ENCODE results near the gene CNTN5. TPM values are rescaled to one million over a fixed set of nuclear protein-coding genes. Genes with fewer than 3 reads are reported as not detected.
"Not testable (repeated sequence)": the region's sequence is repeated elsewhere in the genome, so short reads cannot be mapped to it uniquely, and the experiment has no call there.

CNTN5 gene
- total RNA-seq, 1 experiment from 2014 or later: 1.6 TPM

DNA sequence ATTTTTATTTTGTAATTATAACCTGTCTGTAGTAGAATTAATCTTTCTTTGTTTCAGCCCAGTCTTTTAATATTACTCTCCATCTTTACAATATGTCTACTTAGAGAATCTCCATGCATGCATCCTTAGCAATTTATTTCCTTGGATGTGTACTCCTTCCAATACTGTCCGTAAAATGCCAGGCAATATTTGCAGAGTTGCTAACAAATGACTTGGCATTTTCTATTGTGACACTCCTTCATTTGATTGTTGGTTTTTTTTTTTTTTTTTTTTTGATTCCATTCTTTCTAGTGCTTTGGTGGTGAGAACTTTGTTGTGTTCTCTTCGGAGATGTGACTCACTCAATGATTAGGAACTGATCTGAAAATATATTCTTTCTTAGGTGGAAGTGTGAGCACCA is 220.3 kb downstream of the CNTN5 start:
- DNase-seq (ENCODE audit: low read depth): no peak
- in situ Hi-C loops (cut with HindIII; ENCODE audit: low pct_unique_long_range_greater_than_20kb, low sequenced_read_pairs): no loop called here

DNA sequence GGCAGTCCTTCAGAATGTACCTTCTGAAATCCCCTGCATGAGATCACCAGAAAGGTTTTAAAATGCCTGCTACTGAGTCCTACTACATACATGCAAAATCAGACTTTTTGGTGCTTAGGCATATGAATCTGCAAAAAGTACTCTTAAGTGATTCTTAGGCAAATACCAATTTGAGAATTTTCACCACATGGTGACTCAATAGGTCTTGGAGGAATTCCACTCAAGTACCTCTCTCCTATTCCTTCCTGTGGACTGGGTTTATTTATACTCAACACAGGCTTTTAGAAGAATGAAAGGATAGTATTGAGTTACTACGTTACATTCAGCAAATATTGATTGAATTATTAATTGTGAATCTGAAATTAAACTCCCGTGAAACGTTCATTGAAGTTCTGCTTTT is 223.9 kb downstream of the CNTN5 start:
- DNase-seq (ENCODE audit: low read depth): no peak
- in situ Hi-C loops (cut with HindIII; ENCODE audit: low pct_unique_long_range_greater_than_20kb, low sequenced_read_pairs): no loop called here

DNA sequence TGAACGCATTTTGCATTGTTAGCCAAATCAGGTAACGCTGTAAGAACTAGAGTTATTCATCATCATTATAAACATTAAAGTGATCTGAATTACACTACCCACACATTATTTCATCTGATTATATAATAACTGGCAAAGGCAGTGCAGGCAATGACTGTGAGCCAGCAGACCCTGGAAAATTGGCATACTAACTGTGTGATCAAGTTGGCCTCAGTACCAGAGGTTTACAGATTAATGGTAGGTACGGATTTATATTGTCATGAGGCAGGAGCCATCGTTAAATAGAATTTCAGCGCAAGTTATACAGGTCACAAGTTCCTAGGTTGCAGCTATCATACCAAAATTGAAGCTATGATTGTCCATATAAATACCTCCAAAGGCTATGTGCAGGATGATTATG is 225.4 kb downstream of the CNTN5 start:
- no peak for DNase-seq (ENCODE audit: low read depth)
- in situ Hi-C loops (cut with HindIII; ENCODE audit: low pct_unique_long_range_greater_than_20kb, low sequenced_read_pairs): no loop called here

DNA sequence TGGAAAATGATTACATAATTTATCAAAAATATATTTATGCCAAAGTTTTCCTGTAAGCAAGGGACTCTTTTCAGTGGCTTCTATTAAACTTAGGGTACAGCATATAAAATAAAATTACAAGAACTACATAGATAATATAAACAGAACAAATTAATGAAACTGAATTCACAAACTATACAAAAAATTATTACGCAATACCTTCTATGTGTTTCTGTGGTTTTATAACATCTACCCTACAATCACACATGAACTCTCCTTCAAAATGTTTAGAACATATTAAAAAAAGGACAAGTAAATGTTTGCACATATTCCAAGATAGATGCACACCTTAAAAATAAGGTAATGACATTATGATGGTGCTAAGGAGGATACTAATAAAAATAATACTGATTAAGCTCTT is 235.9 kb downstream of the CNTN5 start:
- DNase-seq (ENCODE audit: low read depth): no peak
- in situ Hi-C loops (cut with HindIII; ENCODE audit: low pct_unique_long_range_greater_than_20kb, low sequenced_read_pairs): no loop called here

DNA sequence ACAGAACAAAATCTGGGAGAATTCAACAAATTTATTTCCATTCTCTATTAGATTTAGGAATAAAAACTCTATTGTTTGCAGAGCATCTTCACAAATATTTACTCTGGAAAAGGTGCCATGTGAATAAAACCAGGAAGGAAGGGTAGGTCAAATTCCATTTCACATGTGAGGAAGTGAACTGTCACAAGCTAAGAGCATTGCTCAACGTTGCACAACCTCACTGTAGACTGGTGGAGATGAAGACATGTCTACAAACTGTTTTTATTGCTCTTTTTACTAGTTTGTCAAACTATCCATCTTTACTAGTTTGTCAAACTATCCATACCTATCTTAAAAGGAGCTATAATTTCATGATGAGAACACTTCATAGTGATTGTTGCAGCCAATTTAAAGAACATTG is 236.4 kb downstream of the CNTN5 start:
- DNase-seq (ENCODE audit: low read depth): no peak
- in situ Hi-C loops (cut with HindIII; ENCODE audit: low pct_unique_long_range_greater_than_20kb, low sequenced_read_pairs): no loop called here

DNA sequence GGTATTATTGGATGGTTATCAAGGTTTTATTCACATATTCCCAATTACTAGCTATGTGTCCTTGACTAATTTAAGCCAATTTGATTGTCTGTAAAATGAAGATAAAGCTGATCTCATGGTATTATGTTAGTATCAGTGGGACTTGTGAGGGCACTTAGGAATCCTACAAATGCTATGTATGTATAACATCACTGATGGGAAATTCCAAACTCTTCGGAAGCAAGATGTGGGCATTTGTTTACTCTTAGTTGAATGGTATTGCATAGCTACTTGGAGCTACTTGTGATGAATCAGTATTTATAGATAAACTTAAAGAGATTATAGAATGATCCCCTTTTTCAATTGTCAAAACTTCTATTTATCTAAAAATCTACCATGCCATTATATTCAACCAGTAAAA is 239.9 kb downstream of the CNTN5 start:
- no peak for DNase-seq (ENCODE audit: low read depth)
- in situ Hi-C loops (cut with HindIII; ENCODE audit: low pct_unique_long_range_greater_than_20kb, low sequenced_read_pairs): no loop called here

DNA sequence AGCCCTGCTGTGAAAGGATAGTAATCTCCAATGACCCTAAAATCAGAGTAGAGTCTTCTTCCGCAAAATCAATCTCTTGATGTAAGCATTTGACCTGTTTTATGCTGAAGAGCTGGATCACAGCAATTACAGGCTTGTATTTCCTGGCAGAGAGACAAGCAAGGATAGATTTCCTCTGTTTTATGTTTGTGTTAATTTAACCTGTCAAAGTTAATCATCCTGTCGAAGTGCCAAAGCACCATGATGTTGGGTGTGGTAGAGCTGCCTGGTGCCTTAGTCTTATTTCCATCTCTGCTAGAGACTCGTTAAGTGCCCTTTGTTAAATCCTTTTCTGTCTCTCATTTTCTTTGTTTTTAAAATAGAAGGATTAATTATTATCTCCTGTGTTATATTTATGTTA is 248.1 kb downstream of the CNTN5 start:
- in situ Hi-C loops (cut with HindIII; ENCODE audit: low pct_unique_long_range_greater_than_20kb, low sequenced_read_pairs): no loop called here
- peak; percentile 18 for DNase-seq (ENCODE audit: low read depth)

DNA sequence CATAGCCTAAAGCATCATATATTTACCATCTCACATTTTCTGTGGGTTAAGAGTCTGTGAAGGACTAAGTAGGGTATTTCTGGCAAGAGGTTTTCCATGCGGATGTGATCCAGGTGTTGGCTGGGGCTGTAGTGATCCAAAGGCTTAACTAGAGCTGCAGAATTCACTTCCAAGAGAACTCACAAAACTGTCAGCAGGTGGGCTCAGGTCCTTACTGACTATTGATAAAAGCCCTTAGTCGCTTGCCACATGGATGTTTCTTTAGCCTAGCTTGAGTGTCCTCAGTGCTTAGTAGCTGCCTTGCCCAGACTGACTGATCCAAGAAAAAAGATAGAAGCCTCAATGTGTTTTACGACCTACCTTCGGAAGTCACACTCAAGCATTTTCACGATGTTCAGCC is 250.8 kb downstream of the CNTN5 start:
- no peak for DNase-seq (ENCODE audit: low read depth)
- in situ Hi-C loops (cut with HindIII; ENCODE audit: low pct_unique_long_range_greater_than_20kb, low sequenced_read_pairs): no loop called here

DNA sequence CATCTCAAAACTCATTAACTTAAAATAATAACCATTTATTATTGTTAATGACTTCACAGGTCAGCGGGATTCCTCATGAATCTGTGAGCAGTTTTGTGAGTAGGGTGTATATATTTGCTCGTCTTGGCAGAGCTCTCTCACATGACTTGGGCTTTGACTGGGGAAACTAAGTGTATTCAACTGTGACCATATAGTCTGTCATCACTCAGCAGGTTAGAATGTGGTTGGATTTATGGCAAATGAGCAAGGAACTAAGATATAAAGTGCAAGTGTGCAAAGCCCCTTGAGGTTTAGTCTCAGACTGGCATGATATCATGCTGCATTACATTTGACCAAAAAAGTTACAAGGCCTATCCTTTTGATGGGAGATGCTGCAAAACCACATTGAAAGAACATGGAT is 254.8 kb downstream of the CNTN5 start:
- in situ Hi-C loops (cut with HindIII; ENCODE audit: low pct_unique_long_range_greater_than_20kb, low sequenced_read_pairs): no loop called here
- DNase-seq (ENCODE audit: low read depth): peak; percentile 76

DNA sequence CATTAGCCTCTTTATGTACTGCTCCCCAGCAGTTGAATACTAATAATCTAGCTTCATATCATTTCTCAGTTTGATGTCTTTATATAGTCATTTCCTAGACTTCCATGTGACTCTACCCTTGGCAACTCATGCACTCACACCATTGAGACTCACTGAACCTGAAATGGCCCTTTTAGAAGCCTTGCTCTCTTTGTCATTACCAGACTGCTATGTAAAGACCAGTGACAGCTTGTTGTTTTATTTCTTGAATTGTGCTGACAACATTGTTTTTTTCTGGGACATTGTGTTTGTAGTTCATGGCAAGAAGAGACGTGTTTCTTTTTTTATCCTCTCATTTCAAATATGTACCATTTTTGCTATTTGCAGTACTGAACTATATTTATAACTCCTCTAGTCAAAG is 256.5 kb downstream of the CNTN5 start:
- in situ Hi-C loops (cut with HindIII; ENCODE audit: low pct_unique_long_range_greater_than_20kb, low sequenced_read_pairs): no loop called here
- DNase-seq (ENCODE audit: low read depth): peak; percentile 60

DNA sequence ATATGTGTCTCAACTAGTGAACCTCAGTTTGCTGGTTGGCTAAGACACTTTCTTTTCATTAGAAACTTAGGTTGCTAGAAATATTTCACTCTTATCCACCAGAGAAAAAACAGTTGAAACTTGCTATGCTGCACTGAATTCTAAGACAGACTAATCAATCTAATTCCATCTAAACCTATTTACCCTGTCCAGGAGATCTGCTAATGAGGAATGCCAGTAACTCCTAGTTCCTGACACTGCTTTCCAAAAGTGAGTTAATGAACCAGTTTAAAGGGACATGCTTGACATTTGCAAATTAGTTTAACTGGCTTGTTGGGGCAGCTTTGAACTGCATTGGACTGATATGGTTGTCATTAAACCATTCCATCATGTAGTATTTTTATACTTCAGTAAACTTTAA is 258.5 kb downstream of the CNTN5 start:
- in situ Hi-C loops (cut with HindIII; ENCODE audit: low pct_unique_long_range_greater_than_20kb, low sequenced_read_pairs): no loop called here
- no peak for DNase-seq (ENCODE audit: low read depth)

DNA sequence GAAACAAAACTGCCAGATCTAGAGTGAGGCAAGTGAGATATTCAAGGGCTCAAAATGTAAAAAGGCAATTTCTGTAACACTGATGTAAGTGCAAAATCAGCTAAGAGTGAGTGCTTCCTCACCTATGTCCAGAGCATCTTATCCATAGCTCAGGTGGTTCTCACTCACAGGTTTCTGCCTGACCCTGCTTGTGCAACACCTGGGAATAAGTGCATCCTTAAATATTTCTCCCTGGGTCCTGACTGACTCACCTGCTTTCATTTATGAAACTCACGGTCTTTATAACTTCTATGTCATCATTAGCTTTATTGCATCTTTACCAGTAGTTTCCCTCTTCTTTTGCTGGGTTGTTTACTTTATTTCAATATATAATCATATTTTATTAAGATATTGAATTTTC is 260.6 kb downstream of the CNTN5 start:
- in situ Hi-C loops (cut with HindIII; ENCODE audit: low pct_unique_long_range_greater_than_20kb, low sequenced_read_pairs): no loop called here
- no peak for DNase-seq (ENCODE audit: low read depth)

DNA sequence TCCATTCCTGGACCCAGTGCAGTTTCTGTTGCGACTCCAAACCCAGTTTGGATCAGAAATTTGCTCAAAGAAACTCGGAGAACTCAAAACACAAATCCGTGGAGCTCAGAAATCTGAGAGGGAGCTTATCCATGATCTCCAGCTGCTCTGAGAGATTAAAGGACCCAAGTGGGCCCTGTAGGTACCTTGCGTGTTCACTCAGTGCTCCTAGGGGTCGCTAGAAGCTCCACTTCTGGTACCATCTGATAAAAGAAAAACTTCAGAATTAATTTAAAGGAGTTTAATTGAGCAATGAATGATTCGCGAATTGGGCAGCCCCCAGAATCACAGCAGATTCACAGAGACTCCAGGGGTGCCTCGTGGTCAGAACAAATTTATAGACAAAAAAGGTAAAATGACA is 277.2 kb downstream of the CNTN5 start:
- DNase-seq (ENCODE audit: low read depth); in situ Hi-C loops (cut with HindIII; ENCODE audit: low pct_unique_long_range_greater_than_20kb, low sequenced_read_pairs): not testable (repeated sequence)

DNA sequence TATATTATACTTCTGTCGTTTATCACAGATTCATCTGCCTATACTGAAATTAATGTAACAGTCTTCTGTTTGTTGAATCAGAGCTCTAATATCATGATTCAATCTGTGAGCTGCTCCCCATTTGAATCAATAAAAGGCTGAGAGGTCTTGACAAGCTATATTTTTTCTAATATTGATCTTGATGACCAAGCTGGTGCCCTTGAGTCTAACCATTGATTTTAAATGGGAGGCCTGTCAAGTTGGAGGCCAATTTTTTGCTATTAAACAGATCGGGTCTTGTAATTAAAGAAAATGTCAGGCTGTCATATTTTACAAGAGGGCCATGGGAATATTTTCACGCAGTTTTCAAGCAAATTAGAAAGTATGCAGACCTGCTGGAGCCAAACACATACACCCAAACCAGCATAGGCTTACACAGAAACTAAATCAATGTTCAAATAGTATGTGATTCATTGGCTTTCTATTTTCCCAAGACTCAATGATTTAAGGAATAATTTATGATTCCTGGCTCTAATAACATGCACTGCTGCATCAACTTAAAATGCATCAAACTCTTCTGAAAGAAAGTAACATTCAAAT is 286.9 kb downstream of the CNTN5 start:
- in situ Hi-C loops (cut with HindIII; ENCODE audit: low pct_unique_long_range_greater_than_20kb, low sequenced_read_pairs): no loop called here

DNA sequence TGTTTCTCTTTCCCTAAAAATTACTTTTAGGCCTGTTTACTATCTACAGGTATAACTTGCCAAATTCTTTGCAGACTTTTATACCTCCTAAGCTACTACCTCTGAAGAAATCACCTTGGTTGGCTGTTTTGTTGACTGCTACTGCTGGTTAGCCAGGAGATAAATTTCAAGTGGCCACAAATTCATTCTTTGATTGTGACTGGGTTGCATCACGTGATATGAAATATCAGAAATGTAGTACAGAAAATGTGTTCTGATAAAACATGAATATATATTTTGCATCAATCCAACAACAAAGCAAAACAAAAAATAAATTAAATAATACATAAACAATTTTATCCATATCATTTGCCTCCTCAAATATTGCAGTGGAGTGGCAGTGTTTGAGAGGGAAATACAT is 291.1 kb downstream of the CNTN5 start:
- in situ Hi-C loops (cut with HindIII; ENCODE audit: low pct_unique_long_range_greater_than_20kb, low sequenced_read_pairs): no loop called here
- no peak for DNase-seq (ENCODE audit: low read depth)

More for the DNA sequence above, 286.9 kb downstream of the CNTN5 start:
- no peak for DNase-seq (ENCODE audit: low read depth)

DNA sequence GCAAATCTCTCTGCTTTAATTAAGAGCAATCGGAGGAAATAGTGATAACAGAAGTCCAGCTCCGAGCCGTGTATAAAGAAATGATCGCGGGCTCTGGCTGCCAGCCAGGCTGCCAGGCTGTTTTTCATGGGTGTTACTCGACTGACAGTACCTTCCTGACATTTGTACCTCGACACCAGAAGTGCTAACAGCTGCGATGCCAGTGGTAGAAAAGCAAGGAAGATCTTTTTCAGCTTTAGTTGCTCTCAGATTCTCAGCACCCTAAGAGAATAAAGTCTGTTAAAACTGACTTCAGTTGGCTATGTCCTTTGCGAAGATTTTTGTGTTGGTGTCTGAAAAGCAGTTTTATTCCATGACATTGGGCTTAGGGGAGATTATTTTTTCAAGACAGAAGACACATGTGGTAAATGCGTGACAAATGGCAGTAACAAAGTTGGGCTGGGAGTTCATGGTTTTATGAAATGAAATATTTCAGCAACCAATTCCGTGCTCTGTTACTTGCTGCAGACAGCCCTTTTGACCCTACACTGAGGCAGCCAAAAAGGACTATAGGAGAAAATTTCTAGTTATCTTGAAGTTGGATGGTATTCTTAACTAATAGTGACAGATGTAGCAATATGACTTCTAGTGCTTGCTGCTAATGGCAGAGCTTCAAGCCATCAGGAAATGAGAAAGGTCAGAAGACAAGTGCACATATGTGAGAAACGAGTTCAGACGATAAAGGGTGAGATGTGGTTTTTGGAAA is 296.2 kb downstream of the CNTN5 start:
- no peak for DNase-seq (ENCODE audit: low read depth)
- in situ Hi-C loops (cut with HindIII; ENCODE audit: low pct_unique_long_range_greater_than_20kb, low sequenced_read_pairs): no loop called here

DNA sequence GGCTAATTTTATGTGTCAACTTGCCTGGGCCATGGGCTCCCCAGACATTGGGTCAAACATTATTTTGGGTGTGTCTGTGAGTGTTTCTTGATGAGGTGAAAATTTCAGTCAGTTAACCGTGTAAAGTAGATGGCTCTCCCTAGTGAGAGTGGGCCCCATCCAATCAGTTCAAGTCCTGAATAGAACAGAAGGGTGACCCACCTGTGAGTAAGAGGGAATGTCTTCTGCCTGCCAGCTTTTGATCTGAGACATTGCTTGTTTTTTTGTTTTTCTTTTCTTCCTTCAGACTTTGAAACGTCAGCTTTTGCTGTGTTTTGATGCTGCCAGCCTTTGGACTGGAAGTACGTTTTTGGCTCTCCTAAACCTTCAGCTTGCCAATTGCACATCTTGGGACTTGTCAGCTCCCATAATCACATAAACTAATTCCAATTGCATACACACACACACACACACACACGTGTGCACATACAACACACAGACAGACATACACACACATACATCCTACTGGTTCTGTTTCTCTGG is 300.1 kb downstream of the CNTN5 start:
- in situ Hi-C loops (cut with HindIII; ENCODE audit: low pct_unique_long_range_greater_than_20kb, low sequenced_read_pairs): no loop called here
- DNase-seq (ENCODE audit: low read depth): no peak

DNA sequence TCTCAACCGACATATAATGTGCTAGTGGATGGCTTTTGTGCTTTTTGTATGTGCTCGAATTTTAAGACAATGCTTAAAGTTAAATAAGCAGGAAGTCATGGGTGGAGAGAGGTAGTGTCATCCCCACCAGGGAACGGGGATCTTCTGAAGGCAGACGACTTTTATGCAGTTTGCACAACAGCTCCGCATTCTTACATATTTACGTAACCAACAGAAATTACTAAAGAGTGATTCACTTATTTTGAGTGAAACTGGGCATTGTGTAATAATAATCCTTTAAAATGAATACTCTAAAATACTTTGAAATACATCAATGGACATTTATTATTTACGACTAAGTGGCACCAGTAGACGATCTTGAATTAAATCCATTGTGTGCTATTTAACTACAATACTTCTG is 305.1 kb downstream of the CNTN5 start:
- DNase-seq (ENCODE audit: low read depth): no peak
- in situ Hi-C loops (cut with HindIII; ENCODE audit: low pct_unique_long_range_greater_than_20kb, low sequenced_read_pairs): no loop called here

DNA sequence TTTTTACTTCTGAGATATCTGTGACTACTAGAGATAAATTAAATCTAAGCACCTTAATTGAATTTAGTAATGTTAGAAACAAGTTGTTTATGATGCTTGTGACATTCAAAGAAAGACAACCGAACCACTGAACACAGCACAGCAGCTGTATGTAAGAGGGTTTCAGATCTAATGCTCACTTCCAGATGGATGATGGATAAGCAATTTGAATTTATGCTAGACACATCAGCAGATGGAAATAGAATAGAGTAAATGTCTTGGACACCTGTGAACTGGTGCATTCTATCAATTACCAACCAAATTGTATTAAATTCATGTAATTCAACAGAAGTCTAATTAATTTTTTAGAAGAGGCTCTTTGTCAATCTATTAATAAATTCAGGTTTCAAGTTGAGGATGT is 306.3 kb downstream of the CNTN5 start:
- DNase-seq (ENCODE audit: low read depth): no peak
- in situ Hi-C loops (cut with HindIII; ENCODE audit: low pct_unique_long_range_greater_than_20kb, low sequenced_read_pairs): no loop called here

DNA sequence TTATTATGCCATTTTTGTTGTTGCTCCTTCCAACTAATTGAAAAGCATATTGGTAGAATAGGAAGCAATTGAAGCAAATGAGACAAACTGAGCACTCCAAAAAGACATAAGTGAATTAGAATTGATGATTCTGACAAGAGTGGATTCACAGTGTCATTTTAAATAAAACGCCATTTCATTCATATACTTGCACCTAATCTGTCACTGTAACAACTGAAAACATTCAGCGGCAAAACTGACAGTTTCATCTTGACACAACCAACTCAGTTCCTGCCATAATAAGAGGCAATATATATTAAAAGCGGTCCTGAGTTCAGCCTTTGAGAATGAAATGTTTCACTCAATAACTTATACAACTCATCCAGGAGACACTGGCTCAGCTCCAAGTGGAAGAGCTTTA is 306.8 kb downstream of the CNTN5 start:
- in situ Hi-C loops (cut with HindIII; ENCODE audit: low pct_unique_long_range_greater_than_20kb, low sequenced_read_pairs): no loop called here
- no peak for DNase-seq (ENCODE audit: low read depth)

Data from Caki2 (cell line).